ENCODE measurements around the gene FBLIM1.

DNA sequence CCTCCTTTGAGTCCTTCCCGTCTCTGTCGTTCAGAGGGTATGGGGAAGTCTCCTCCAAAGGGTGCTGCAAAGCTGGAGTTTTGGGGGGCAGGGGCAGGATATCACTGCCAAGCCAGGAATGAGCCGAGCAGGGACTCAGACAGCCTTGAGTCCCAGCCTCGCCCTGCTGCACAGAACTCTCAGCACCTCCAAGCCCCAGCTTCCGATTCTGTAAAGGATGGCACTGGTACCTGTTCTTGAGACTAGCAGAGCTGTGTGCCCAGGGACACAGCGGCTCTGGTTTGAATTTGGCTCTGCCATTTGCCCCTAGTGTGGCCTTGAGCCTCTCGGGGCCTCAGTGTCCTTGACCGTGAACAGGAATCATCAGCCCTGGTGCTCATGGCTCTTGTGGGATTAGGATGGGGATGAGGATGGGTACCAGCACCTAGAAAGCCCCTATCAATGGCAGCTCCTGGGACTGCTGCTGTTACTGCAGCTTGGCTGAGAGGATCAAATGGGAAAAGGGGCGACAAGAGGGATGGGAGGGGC lies 1.5 kb upstream of the FBLIM1 start:
- TF ChIP-seq, protein P1, sequence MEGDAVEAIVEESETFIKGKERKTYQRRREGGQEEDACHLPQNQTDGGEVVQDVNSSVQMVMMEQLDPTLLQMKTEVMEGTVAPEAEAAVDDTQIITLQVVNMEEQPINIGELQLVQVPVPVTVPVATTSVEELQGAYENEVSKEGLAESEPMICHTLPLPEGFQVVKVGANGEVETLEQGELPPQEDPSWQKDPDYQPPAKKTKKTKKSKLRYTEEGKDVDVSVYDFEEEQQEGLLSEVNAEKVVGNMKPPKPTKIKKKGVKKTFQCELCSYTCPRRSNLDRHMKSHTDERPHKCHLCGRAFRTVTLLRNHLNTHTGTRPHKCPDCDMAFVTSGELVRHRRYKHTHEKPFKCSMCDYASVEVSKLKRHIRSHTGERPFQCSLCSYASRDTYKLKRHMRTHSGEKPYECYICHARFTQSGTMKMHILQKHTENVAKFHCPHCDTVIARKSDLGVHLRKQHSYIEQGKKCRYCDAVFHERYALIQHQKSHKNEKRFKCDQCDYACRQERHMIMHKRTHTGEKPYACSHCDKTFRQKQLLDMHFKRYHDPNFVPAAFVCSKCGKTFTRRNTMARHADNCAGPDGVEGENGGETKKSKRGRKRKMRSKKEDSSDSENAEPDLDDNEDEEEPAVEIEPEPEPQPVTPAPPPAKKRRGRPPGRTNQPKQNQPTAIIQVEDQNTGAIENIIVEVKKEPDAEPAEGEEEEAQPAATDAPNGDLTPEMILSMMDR (IDR thresholded peaks at IDR 0.05): no peak
- no peak for TF ChIP-seq POLR2A (IDR thresholded peaks at IDR 0.05)

Measured in thyroid gland (tissue), 4 donors.